NCI-H2227 treated with DMSO at 0.1 percent for 48 hours (cell line): Measurements from ENCODE around the gene GRAMD1A.
"Not testable (repeated sequence)": the region's sequence is repeated elsewhere in the genome, so short reads cannot be mapped to it uniquely, and the experiment has no call there.

Experiments used
- DNase-seq: peaks from one replicate; lab custom pipeline; 2025; lab: John Stamatoyannopoulos, UW

Gene GRAMD1A

GRCh38 chr19:35004517-35005255 is 4.6 kb downstream of the GRAMD1A start:
- DNase-seq = no peak

GRCh38 chr19:35005256-35005977 is 5.3 kb downstream of the GRAMD1A start:
- no peak for DNase-seq

- DNase-seq = not testable (repeated sequence)
These were observed 5.9 kb downstream of the GRAMD1A start for GRCh38 chr19:35006007-35006341.

GRCh38 chr19:35006342-35006998 is 6.3 kb downstream of the GRAMD1A start:
- no peak for DNase-seq

GRCh38 chr19:35006999-35007365 is 6.9 kb downstream of the GRAMD1A start:
- no peak for DNase-seq

GRCh38 chr19:35007427-35007826 is 7.3 kb downstream of the GRAMD1A start:
- DNase-seq = not testable (repeated sequence)

- DNase-seq = no peak
These were observed 8.8 kb downstream of the GRAMD1A start for GRCh38 chr19:35008891-35009341.

- no peak for DNase-seq
These were observed 9.6 kb downstream of the GRAMD1A start for GRCh38 chr19:35009424-35010415.

- no peak for DNase-seq
These were observed 11.1 kb downstream of the GRAMD1A start for GRCh38 chr19:35011091-35011689.

- no peak for DNase-seq
These were observed 11.9 kb downstream of the GRAMD1A start for GRCh38 chr19:35011737-35012682.

GRCh38 chr19:35013041-35013819 is 13.1 kb downstream of the GRAMD1A start:
- peak; percentile 51 for DNase-seq

- DNase-seq = no peak
These were observed 14.0 kb downstream of the GRAMD1A start for GRCh38 chr19:35013820-35014754.

GRCh38 chr19:35014774-35015173 is 14.7 kb downstream of the GRAMD1A start:
- not testable (repeated sequence) for DNase-seq

GRCh38 chr19:35015270-35015953 is 15.3 kb downstream of the GRAMD1A start:
- DNase-seq = no peak

- DNase-seq = no peak
These were observed 15.8 kb downstream of the GRAMD1A start for GRCh38 chr19:35015954-35016351.

- no peak for DNase-seq
These were observed 17.4 kb downstream of the GRAMD1A start for GRCh38 chr19:35017507-35017906.

- DNase-seq = no peak
These were observed 18.3 kb downstream of the GRAMD1A start for GRCh38 chr19:35018379-35018778.

- no peak for DNase-seq
These were observed 19.0 kb downstream of the GRAMD1A start for GRCh38 chr19:35019144-35019543.
